CD4-positive, CD25-positive, alpha-beta regulatory T cell (primary cell): ENCODE data around the gene MORC3. TPM values are rescaled to one million over a fixed set of nuclear protein-coding genes. Genes with fewer than 3 reads are reported as not detected.
"Not testable (repeated sequence)": the region's sequence is repeated elsewhere in the genome, so short reads cannot be mapped to it uniquely, and the experiment has no call there.

ENCODE experiments used
- ATAC-seq, 2 donors: fragments of 150-1000 bp; cut with Tn5 transposase; one replicate each; pipeline ENCODE4 v1.10.0; 2021; ENCODE audit warnings: low read depth in 2 of 2, moderate number of reproducible peaks in 2 of 2, moderate library complexity in 1 of 2
- DNase-seq, 3 donors: peaks; one replicate each; pipeline versions ENCODE4 v3.0.0 to v3.0.0-alpha.2; 2012 to 2022; ENCODE audit warnings: mixed read lengths in 1 of 3
- H3K27ac ChIP-seq: one replicate; pipeline ENCODE4 v1.7.0; 2013; ENCODE audit warnings: mild to moderate bottlenecking, low read length; ENCODE audit not compliant: insufficient read depth, poor library complexity, severe bottlenecking
- H3K27me3 ChIP-seq: one replicate; pipeline ENCODE4 v1.7.0; 2013; ENCODE audit warnings: low read length; ENCODE audit not compliant: control insufficient read depth, insufficient read depth
- H3K36me3 ChIP-seq: one replicate; pipeline ENCODE4 v1.7.0; 2013; ENCODE audit warnings: mild to moderate bottlenecking, low read length, moderate library complexity; ENCODE audit not compliant: control insufficient read depth, insufficient read depth
- H3K4me1 ChIP-seq: 2 replicates; pipeline ENCODE4 v1.7.0; 2013; ENCODE audit warnings: mild to moderate bottlenecking, low read length; ENCODE audit not compliant: insufficient read depth, control insufficient read depth, poor library complexity, severe bottlenecking
- H3K4me3 ChIP-seq: one replicate; pipeline ENCODE4 v1.7.0; 2013; ENCODE audit warnings: low read depth, mild to moderate bottlenecking, low read length, moderate library complexity
- H3K9me3 ChIP-seq, 2 experiments: 1 replicate in 1 of 2; 2 replicates in 1 of 2; pipeline ENCODE4 v1.7.0; 2013; ENCODE audit warnings: low read length in 2 of 2, mild to moderate bottlenecking in 1 of 2, moderate library complexity in 1 of 2; ENCODE audit not compliant: control insufficient read depth in 2 of 2
- H3K27ac Mint-ChIP-seq, 3 donors: one replicate each; pipeline ENCODE4 v1.8.0; 2020 to 2022; ENCODE audit warnings: mild to moderate bottlenecking in 3 of 3, mixed read lengths in 3 of 3, moderate library complexity in 2 of 3
- H3K27me3 Mint-ChIP-seq: one replicate; pipeline ENCODE4 v1.8.0; 2022; ENCODE audit warnings: mild to moderate bottlenecking, mixed read lengths
- H3K36me3 Mint-ChIP-seq: one replicate; pipeline ENCODE4 v1.8.0; 2020; ENCODE audit warnings: mixed read lengths
- H3K4me1 Mint-ChIP-seq, 4 donors: one replicate each; pipeline ENCODE4 v1.8.0; 2020 to 2022; ENCODE audit warnings: mixed read lengths in 4 of 4, mild to moderate bottlenecking in 1 of 4
- H3K4me3 Mint-ChIP-seq, 4 donors: one replicate each; pipeline ENCODE4 v1.8.0; 2020 to 2022; ENCODE audit warnings: mild to moderate bottlenecking in 4 of 4, mixed read lengths in 4 of 4, moderate library complexity in 3 of 4
- H3K9me3 Mint-ChIP-seq, 7 donors: one replicate each; pipeline ENCODE4 v1.8.0; 2020 to 2022; ENCODE audit warnings: mixed read lengths in 7 of 7, mild to moderate bottlenecking in 3 of 7, moderate library complexity in 2 of 7
- polyA plus RNA-seq, 4 donors: library from polyadenylated mRNA; unstranded; fragments of 300-500 nt; fragmentation: Illumina TruSeq; gene quantifications; one replicate each; pipeline ENCODE4 v1.2.3, GENCODE V29; 2021
- total RNA-seq: library from RNA; stranded (reverse); gene quantifications from one replicate; pipeline ENCODE4 v1.2.3, GENCODE V29; 2022

Gene MORC3, protein sequence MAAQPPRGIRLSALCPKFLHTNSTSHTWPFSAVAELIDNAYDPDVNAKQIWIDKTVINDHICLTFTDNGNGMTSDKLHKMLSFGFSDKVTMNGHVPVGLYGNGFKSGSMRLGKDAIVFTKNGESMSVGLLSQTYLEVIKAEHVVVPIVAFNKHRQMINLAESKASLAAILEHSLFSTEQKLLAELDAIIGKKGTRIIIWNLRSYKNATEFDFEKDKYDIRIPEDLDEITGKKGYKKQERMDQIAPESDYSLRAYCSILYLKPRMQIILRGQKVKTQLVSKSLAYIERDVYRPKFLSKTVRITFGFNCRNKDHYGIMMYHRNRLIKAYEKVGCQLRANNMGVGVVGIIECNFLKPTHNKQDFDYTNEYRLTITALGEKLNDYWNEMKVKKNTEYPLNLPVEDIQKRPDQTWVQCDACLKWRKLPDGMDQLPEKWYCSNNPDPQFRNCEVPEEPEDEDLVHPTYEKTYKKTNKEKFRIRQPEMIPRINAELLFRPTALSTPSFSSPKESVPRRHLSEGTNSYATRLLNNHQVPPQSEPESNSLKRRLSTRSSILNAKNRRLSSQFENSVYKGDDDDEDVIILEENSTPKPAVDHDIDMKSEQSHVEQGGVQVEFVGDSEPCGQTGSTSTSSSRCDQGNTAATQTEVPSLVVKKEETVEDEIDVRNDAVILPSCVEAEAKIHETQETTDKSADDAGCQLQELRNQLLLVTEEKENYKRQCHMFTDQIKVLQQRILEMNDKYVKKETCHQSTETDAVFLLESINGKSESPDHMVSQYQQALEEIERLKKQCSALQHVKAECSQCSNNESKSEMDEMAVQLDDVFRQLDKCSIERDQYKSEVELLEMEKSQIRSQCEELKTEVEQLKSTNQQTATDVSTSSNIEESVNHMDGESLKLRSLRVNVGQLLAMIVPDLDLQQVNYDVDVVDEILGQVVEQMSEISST
- total RNA-seq: 68.2 TPM
- polyA plus RNA-seq: 10 to 100 TPM; 31.8 to 55.6 (median 44.6) TPM

DNA sequence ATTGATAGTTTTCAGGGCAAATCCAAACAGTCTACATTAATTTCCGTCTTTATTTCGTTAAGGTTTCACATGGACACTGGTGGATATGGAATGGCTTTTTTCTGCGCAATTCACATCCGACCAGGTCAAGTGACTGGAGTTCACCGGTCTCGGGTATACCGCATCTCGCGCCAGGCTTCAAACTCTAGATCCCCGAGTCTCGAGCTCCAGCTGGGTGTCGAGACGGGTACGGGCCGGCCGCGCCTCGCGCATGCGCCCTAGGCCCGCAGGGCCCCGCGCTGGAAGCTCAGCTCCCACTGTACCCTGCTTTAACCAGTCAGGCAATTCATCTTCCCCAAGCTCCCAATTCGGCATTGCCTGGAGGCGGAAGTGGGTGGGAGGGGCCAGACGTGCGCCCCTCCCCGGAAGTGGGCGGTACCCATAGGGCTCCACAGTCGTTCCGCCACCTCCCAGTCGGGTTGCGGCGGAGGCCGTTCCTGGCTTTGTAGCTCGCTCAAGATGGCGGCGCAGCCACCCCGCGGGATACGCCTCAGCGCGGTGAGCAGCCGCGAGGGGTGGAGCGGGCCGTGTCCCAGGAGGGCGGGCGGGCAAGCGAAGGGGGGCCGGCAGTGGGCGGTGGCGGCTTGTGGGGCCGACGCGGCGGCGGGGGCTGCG lies at the start of gene MORC3:
MORC3 (plus strand) TSS at position 431 of the 654 bp plus-strand sequence; CDS start at position 499, 68 bp downstream.
- peak within 1 kb of the TSS; percentile 92 to 98 (median 97) for H3K27ac Mint-ChIP-seq
- H3K4me3 ChIP-seq: peak within 1 kb of the TSS; percentile 98
- no peaks in the 10 kb centered on the region for H3K9me3 ChIP-seq
- ATAC-seq (peak; percentile 89 to 93), DNase-seq (peak; percentile 95 to 99 (median 97))
- H3K4me1 Mint-ChIP-seq: peaks cover 10 to 46% (median 31%) of the 10 kb centered on the region in 4 donors
- peak within 1 kb of the TSS; percentile 93 to 99 (median 96) for H3K4me3 Mint-ChIP-seq
- H3K36me3 Mint-ChIP-seq: peaks cover 11% of the 10 kb centered on the region
- peaks cover 25% of the 10 kb centered on the region for H3K4me1 ChIP-seq
- H3K27me3 ChIP-seq: no peaks in the 10 kb centered on the region
- peaks cover 0 to 5% (median 0%) of the 10 kb centered on the region in 7 donors for H3K9me3 Mint-ChIP-seq
- H3K27ac ChIP-seq: peak within 1 kb of the TSS; percentile 91
- H3K36me3 ChIP-seq: peaks cover 16% of the 10 kb centered on the region
- H3K27me3 Mint-ChIP-seq: peaks cover 7% of the 10 kb centered on the region

DNA sequence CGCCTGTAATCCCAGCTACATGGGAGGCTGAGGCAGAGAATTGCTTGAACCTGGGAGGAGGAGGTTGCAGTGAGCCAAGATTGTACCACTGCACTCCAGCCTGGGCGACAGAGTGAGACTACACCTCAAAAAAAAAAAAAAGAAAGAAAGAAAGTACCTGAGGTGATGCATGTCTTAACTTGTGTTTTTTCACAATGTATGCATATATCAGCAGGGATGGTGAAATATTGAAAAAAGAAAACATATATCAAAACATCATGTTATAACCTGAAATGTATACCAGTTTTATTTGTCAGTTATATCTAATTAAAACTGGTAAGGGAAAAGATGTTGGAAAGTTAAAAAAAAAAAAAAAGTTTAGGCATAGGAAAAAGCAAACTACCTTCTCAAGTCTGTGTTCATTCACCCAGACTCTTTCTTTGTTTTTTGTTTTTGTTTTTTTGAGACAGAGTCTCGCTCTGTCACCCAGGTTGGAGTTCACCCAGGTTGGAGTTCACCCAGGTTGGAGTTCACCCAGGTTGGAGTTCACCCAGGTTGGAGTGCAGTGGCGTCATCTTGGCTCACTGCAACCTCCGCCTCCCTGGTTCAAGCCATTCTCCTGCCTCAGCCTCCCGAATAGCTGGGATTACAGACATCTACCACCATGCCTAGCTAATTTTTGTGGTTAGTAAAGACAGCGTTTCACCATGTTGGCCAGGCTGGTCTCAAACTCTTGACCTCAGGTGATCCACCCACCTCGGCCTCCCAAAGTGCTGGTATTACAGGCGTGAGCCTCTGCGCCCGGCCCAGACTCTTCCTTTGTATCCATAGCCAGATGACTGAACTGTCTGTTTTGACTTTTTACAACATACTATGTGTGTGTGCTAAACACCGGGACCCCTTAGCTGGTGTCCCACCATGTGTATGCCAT lies 49.0 kb upstream of the MORC3 start:
- Mint-ChIP-seq H3K27ac (peak overlapping the region in 2 of 3 donors; percentile 25 to 56), H3K36me3 (peaks cover 29% of the 10 kb centered on the region)
- H3K36me3 ChIP-seq, H3K27ac ChIP-seq, H3K4me1 ChIP-seq, H3K27me3 Mint-ChIP-seq, H3K9me3 Mint-ChIP-seq, H3K4me1 Mint-ChIP-seq, ATAC-seq, DNase-seq, H3K9me3 ChIP-seq, H3K4me3 Mint-ChIP-seq, H3K4me3 ChIP-seq, H3K27me3 ChIP-seq: not testable (repeated sequence)

DNA sequence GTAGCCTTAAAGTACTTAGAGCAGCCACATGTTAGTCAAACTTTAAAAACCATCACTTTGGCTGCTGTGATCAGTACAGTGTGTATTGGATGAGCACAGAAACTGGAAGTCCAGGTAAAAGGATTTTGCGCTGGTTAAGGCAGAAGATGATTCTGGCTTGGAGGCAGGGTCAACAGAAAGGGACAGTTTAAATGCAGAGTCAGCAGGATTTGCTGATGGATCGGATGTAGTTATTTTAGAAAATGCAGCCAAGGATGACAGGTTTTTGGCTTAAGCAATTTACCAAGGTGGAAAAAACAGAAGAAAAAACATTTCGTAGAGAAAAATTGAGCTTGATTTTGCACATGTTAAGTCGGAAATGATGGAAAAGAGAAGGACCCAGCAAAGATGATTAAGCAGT lies 45.9 kb upstream of the MORC3 start:
- H3K9me3 ChIP-seq: no peaks in the 10 kb centered on the region
- no peak overlapping the region for H3K27ac ChIP-seq
- ATAC-seq (no peak), DNase-seq (no peak)
- no peaks in the 10 kb centered on the region for H3K27me3 Mint-ChIP-seq
- peaks cover 0 to 7% (median 5%) of the 10 kb centered on the region in 4 donors for H3K4me1 Mint-ChIP-seq
- H3K9me3 Mint-ChIP-seq: no peaks in the 10 kb centered on the region
- H3K4me3 Mint-ChIP-seq: no peak overlapping the region
- no peaks in the 10 kb centered on the region for H3K27me3 ChIP-seq
- H3K36me3 Mint-ChIP-seq: peaks cover 35% of the 10 kb centered on the region
- peaks cover 19% of the 10 kb centered on the region for H3K36me3 ChIP-seq
- H3K4me3 ChIP-seq: no peak overlapping the region
- H3K4me1 ChIP-seq: no peaks in the 10 kb centered on the region
- peak overlapping the region in 2 of 3 donors; percentile 1 to 40 for H3K27ac Mint-ChIP-seq

DNA sequence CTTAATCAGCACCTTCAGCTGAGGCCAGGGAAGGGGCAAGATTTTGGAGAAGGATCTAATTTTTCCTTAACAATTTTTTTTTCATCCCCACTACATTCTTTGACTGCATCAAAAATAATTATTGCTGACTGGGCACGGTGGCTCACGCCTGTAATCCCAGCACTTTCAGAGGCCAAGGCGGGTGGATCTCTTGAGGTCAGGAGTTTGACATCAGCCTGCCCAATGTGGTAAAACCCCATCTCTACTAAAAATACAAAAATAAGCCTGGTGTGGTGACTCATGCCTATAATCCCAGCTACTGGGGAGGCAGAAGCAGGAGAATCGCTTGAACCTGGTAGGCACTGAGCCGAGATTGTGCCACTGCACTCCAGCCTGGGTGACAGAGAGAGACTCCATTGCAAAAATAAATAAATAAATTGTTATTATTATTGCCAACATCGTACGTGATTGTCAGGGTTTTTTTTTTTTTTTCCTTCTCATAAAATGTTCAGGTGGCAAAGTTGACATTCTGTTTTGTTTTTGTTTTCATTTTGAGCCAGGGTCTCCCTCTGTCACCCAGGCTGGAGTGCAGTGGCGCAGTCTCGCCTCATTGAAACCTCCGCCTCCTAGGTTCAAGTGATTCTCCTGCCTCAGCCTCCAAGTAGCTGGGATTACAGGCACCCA lies 37.3 kb upstream of the MORC3 start:
- peak overlapping the region in 1 of 3 donors; percentile 36 for H3K27ac Mint-ChIP-seq
- DNase-seq (no peak), ATAC-seq (no peak)
- Histone ChIP-seq H3K27me3 (no peaks in the 10 kb centered on the region), H3K27ac (no peak overlapping the region), H3K36me3 (peaks cover 36% of the 10 kb centered on the region), H3K4me1 (no peaks in the 10 kb centered on the region), H3K4me3 (no peak overlapping the region), H3K9me3 (no peaks in the 10 kb centered on the region)
- peaks cover 0 to 5% (median 4%) of the 10 kb centered on the region in 4 donors for H3K4me1 Mint-ChIP-seq
- H3K36me3 Mint-ChIP-seq: peaks cover 29% of the 10 kb centered on the region
- H3K4me3 Mint-ChIP-seq: no peak overlapping the region
- H3K27me3 Mint-ChIP-seq: no peaks in the 10 kb centered on the region
- no peaks in the 10 kb centered on the region for H3K9me3 Mint-ChIP-seq

DNA sequence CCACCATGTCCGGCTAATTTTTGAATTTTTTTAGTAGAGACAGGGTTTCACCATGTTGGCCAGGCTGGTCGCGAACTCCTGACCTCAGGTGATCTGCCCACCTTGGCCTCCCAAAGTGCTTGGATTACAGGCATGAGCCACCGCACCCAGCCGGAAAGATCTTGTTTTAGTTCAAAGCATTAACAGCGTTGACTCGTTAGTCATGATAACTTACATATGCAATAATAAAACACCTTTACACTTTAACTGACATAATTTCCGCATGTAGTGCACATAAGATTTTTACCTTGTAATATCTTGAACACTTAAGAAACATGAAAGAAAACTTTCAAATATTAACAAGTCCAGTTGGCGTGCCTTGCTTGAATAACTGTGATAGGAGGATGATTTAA lies 36.8 kb upstream of the MORC3 start:
- not testable (repeated sequence) for H3K27me3 Mint-ChIP-seq, H3K4me3 ChIP-seq, H3K4me1 ChIP-seq, H3K9me3 Mint-ChIP-seq, H3K27ac ChIP-seq, H3K27ac Mint-ChIP-seq, ATAC-seq, H3K27me3 ChIP-seq, H3K4me1 Mint-ChIP-seq, DNase-seq, H3K9me3 ChIP-seq
- H3K36me3 ChIP-seq: peaks cover 30% of the 10 kb centered on the region
- Mint-ChIP-seq H3K36me3 (peaks cover 24% of the 10 kb centered on the region), H3K4me3 (peak overlapping the region in 1 of 4 donors; percentile 21)

DNA sequence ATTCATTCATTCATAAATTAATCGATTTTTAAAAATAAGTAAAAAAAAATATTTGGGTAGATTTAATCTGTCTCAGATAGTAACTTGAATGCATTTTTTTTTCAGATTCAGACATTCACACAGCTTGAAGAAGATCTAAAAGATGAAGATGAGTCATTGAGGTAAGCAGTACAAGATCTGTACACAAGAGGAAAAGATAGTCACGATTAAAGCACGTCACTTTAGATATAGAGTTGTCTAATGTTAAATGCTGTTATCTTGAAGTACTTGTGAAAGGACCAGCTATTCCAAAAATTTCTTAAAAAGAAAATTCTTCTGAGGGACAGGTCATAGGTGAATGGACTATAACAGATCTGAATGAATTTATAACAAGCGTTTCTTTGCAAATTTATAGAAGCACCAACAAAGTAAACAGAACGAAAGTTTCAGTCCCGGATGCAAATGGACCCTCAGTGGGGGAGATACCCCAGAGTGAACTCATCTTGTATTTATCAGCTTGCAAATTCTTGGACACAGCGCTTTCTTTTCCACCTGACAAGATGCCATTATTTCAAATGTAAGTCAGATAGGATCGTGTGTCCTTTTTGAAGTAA lies 31.2 kb upstream of the MORC3 start:
- H3K36me3 ChIP-seq: peaks cover 5% of the 10 kb centered on the region
- ATAC-seq: peak; percentile 89 to 93

More for the DNA sequence above, 31.2 kb upstream of the MORC3 start:
- peak overlapping the region; percentile 77 for H3K4me3 ChIP-seq
- H3K4me3 Mint-ChIP-seq: peak overlapping the region; percentile 60 to 88 (median 80)
- peaks cover 0 to 2% (median 0%) of the 10 kb centered on the region in 7 donors for H3K9me3 Mint-ChIP-seq
- no peaks in the 10 kb centered on the region for H3K9me3 ChIP-seq
- H3K4me1 ChIP-seq: peaks cover 16% of the 10 kb centered on the region
- peaks cover 16 to 41% (median 20%) of the 10 kb centered on the region in 4 donors for H3K4me1 Mint-ChIP-seq
- DNase-seq: peak in 2 of 3 donors; percentile 63 to 65
- H3K27me3 Mint-ChIP-seq: no peaks in the 10 kb centered on the region
- no peaks in the 10 kb centered on the region for H3K27me3 ChIP-seq
- peak overlapping the region; percentile 94 to 95 (median 95) for H3K27ac Mint-ChIP-seq
- H3K36me3 Mint-ChIP-seq: peaks cover 12% of the 10 kb centered on the region
- H3K27ac ChIP-seq: peak overlapping the region; percentile 84
